MCF 10A (cell line): Measurements from ENCODE around the gene ESPN. TPM values are rescaled to one million over a fixed set of nuclear protein-coding genes. Genes with fewer than 3 reads are reported as not detected.

Source experiments
- BruUV-seq: library from RNA; stranded (reverse); fragments of 400-500 nt; replicated peaks from 2 replicates; lab custom pipeline; 2021; lab: Mats Ljungman, UMichigan
- CTCF ChIA-PET: fragments of 300-600 bp; sonication (Branson Sonifier 250); formaldehyde crosslinking; extraction: SDS; loops from one replicate; lab custom pipeline; 2021; ENCODE audit warnings: antibody characterized with exemption, inconsistent platforms; lab: Yijun Ruan, JAX
- POLR2A ChIA-PET: fragments of 300-600, 350-650 bp; sonication (Branson Sonifier 250); formaldehyde crosslinking; extraction: SDS; loops from one replicate; lab custom pipeline; 2020; ENCODE audit warnings: antibody characterized with exemption, inconsistent platforms; lab: Yijun Ruan, JAX
- DNase-seq: peaks from one replicate; pipeline ENCODE4 v3.0.0-alpha.2; 2018; ENCODE audit not compliant: unreplicated experiment
- H3K27ac Mint-ChIP-seq: one replicate; pipeline ENCODE4 v1.8.0; 2022; ENCODE audit warnings: mild to moderate bottlenecking, low read depth, mixed read lengths; ENCODE audit not compliant: unreplicated experiment
- H3K27me3 Mint-ChIP-seq: one replicate; pipeline ENCODE4 v1.8.0; 2022; ENCODE audit warnings: mixed read lengths; ENCODE audit not compliant: insufficient read depth, unreplicated experiment
- H3K36me3 Mint-ChIP-seq: one replicate; pipeline ENCODE4 v1.8.0; 2022; ENCODE audit warnings: mild to moderate bottlenecking, moderate library complexity, mixed read lengths; ENCODE audit not compliant: insufficient read depth, unreplicated experiment
- H3K4me1 Mint-ChIP-seq: one replicate; pipeline ENCODE4 v1.8.0; 2022; ENCODE audit warnings: mixed read lengths; ENCODE audit not compliant: insufficient read depth, unreplicated experiment
- H3K4me3 Mint-ChIP-seq: one replicate; pipeline ENCODE4 v1.8.0; 2022; ENCODE audit warnings: mild to moderate bottlenecking, moderate library complexity, mixed read lengths; ENCODE audit not compliant: unreplicated experiment
- H3K9me3 Mint-ChIP-seq: one replicate; pipeline ENCODE4 v1.8.0; 2022; ENCODE audit warnings: mixed read lengths; ENCODE audit not compliant: unreplicated experiment
- CTCF ChIP-seq: fragments of 200-600 bp; IDR thresholded peaks from one replicate; pipeline ENCODE4 v1.8.0; 2022; ENCODE audit warnings: antibody characterized with exemption, mild to moderate bottlenecking; ENCODE audit not compliant: unreplicated experiment
- intact Hi-C: fragments of 100-400 bp; cut with micrococcal nuclease; formaldehyde crosslinking; loops from 2 replicates; pipeline ENCODE4 v1.14.1; 2022
- total RNA-seq: library from RNA; stranded (reverse); gene quantifications from 2 replicates; pipeline ENCODE4 v1.2.3, GENCODE V29; 2022

ESPN gene
- total RNA-seq, 1 experiment from 2014 or later = 0.68 TPM

- peaks cover 29% of the 10 kb centered on the region for H3K4me1 Mint-ChIP-seq
- H3K27me3 Mint-ChIP-seq = no peaks in the 10 kb centered on the region
- ChIA-PET POLR2A (interaction anchor here (1.2 to 1.7 kb wide), 4 partner anchors 19 to 52 kb away, joined by 3 to 4 read pairs (median 4); no protein-coding TSS in a partner anchor), CTCF (interaction anchor here (0.6 to 5.7 kb wide), 6 partner anchors 16 to 227 kb away, joined by 3 to 118 read pairs (median 4); no protein-coding TSS in a partner anchor)
- no peaks in the 10 kb centered on the region for H3K9me3 Mint-ChIP-seq
- intact Hi-C loops = no loop called here
- no peaks in the 10 kb centered on the region for H3K36me3 Mint-ChIP-seq
- peak within 1 kb of the TSS; percentile 65 for H3K4me3 Mint-ChIP-seq
- H3K27ac Mint-ChIP-seq = no peak within 1 kb of the TSS
- peak; percentile 58 for DNase-seq
- no TSS peak for BruUV-seq
- TF ChIP-seq CTCF = no peak
These were observed 4.6 kb upstream of the ESPN start, which contains the start of gene HES2 for GRCh38 chr1:6419804-6420453. Gene HES2, minus strand, starts transcription at chr1:6419919. Its CDS starts 99 bp downstream, at chr1:6419820.

GRCh38 chr1:6420454-6421042 lies 4.0 kb upstream of the ESPN start:
- no peak overlapping the region for H3K4me3 Mint-ChIP-seq
- ChIA-PET POLR2A (interaction anchor here (1.6 to 1.7 kb wide), 2 partner anchors 34 to 53 kb away, joined by 4 read pairs; no protein-coding TSS in a partner anchor), CTCF (interaction anchor here (0.5 to 5.7 kb wide), 8 partner anchors 10 to 190 kb away, joined by 3 to 118 read pairs (median 3); partner anchors contain the start of gene PLEKHG5)
- H3K27me3 Mint-ChIP-seq = no peaks in the 10 kb centered on the region
- no peak overlapping the region for H3K27ac Mint-ChIP-seq
- no peak for DNase-seq
- no peaks in the 10 kb centered on the region for H3K36me3 Mint-ChIP-seq
- peaks cover 23% of the 10 kb centered on the region for H3K4me1 Mint-ChIP-seq
- intact Hi-C loops = no loop called here
- no TSS peak for BruUV-seq
- no peak for TF ChIP-seq CTCF
- H3K9me3 Mint-ChIP-seq = no peaks in the 10 kb centered on the region

GRCh38 chr1:6421266-6421665 lies 3.3 kb upstream of the ESPN start:
- Mint-ChIP-seq H3K4me3 (no peak overlapping the region), H3K27ac (no peak overlapping the region), H3K36me3 (no peaks in the 10 kb centered on the region), H3K27me3 (no peaks in the 10 kb centered on the region), H3K9me3 (no peaks in the 10 kb centered on the region), H3K4me1 (peaks cover 17% of the 10 kb centered on the region)
- ChIA-PET CTCF (interaction anchor here (0.5 to 5.7 kb wide), 9 partner anchors 11 to 188 kb away, joined by 3 to 118 read pairs (median 3); partner anchors contain the start of gene PLEKHG5), POLR2A (interaction anchor here (0.6 to 1.6 kb wide), 2 partner anchors 14 to 182 kb away, joined by 3 to 6 read pairs; no protein-coding TSS in a partner anchor)
- no TSS peak for BruUV-seq
- DNase-seq = no peak
- intact Hi-C loops = no loop called here
- no peak for TF ChIP-seq CTCF
